Measurements from ENCODE around the gene XCR1.
"Not testable (repeated sequence)": the region's sequence is repeated elsewhere in the genome, so short reads cannot be mapped to it uniquely, and the experiment has no call there.

Gene XCR1

GRCh38 chr3:46006238-46007032 is 20.8 kb downstream of the XCR1 start:
- DNase-seq (ENCODE audit: low read depth in 2 of 2) = peak; percentile 79 to 80

GRCh38 chr3:46003706-46004105 is 23.6 kb downstream of the XCR1 start:
- DNase-seq (ENCODE audit: low read depth in 2 of 2) = not testable (repeated sequence)

GRCh38 chr3:46001178-46001577 is 26.1 kb downstream of the XCR1 start:
- no peak for DNase-seq (ENCODE audit: low read depth in 2 of 2)

GRCh38 chr3:45997942-45998341 is 29.3 kb downstream of the XCR1 start:
- no peak for DNase-seq (ENCODE audit: low read depth in 2 of 2)

GRCh38 chr3:45997499-45997898 is 29.8 kb downstream of the XCR1 start:
- DNase-seq (ENCODE audit: low read depth in 2 of 2) = not testable (repeated sequence)

GRCh38 chr3:45995236-45996192 is 31.8 kb downstream of the XCR1 start, which contains the start of gene FYCO1:
Gene FYCO1 (minus strand): TSS chr3:45995824. CDS start chr3:45984910, 10,914 bp downstream.
- peak; percentile 60 to 66 for DNase-seq (ENCODE audit: low read depth in 2 of 2)

- no peak for DNase-seq (ENCODE audit: low read depth in 2 of 2)
Observed at GRCh38 chr3:45994419-45995235, 32.7 kb downstream of the XCR1 start.

GRCh38 chr3:45993421-45994027 is 33.8 kb downstream of the XCR1 start:
- DNase-seq (ENCODE audit: low read depth in 2 of 2) = no peak

- peak; percentile 90 to 91 for DNase-seq (ENCODE audit: low read depth in 2 of 2)
Observed at GRCh38 chr3:45992821-45993221, 34.5 kb downstream of the XCR1 start.

- DNase-seq (ENCODE audit: low read depth in 2 of 2) = no peak
Observed at GRCh38 chr3:45992133-45992729, 35.1 kb downstream of the XCR1 start.

GRCh38 chr3:45991341-45991740 is 35.9 kb downstream of the XCR1 start:
- no peak for DNase-seq (ENCODE audit: low read depth in 2 of 2)

- no peak for DNase-seq (ENCODE audit: low read depth in 2 of 2)
Observed at GRCh38 chr3:45990181-45990580, 37.1 kb downstream of the XCR1 start.

- DNase-seq (ENCODE audit: low read depth in 2 of 2) = peak; percentile 54 to 55
Observed at GRCh38 chr3:45988804-45989203, 38.5 kb downstream of the XCR1 start.

GRCh38 chr3:45988362-45988761 is 38.9 kb downstream of the XCR1 start:
- no peak for DNase-seq (ENCODE audit: low read depth in 2 of 2)

GRCh38 chr3:45987368-45988291 is 39.7 kb downstream of the XCR1 start:
- no peak for DNase-seq (ENCODE audit: low read depth in 2 of 2)

GRCh38 chr3:45986303-45986982 is 40.8 kb downstream of the XCR1 start:
- DNase-seq (ENCODE audit: low read depth in 2 of 2) = no peak

GRCh38 chr3:45985532-45986302 is 41.6 kb downstream of the XCR1 start:
- DNase-seq (ENCODE audit: low read depth in 2 of 2) = no peak

Data from fibroblast of skin of left quadriceps (primary cell).